A549 (cell line): ENCODE measurements around the gene LRRC30. TPM values are rescaled to one million over a fixed set of nuclear protein-coding genes. Genes with fewer than 3 reads are reported as not detected.

Experiments
- ATAC-seq, 2 experiments: fragments of 200-7000 bp in 1 of 2; fragments of >200 bp in 1 of 2; cut with Nextera tagmentation in 1 of 2; cut with Tn5 transposase in 1 of 2; 3 replicates each; pipeline versions ENCODE4 v1.8.0 to v1.9.1; 2018 to 2020; ENCODE audit warnings: mild to moderate bottlenecking in 1 of 2, moderate library complexity in 1 of 2
- CTCF ChIA-PET: fragments of 300-600 bp; sonication (Branson Sonifier 250); formaldehyde crosslinking; extraction: SDS; loops from one replicate; lab custom pipeline; 2021; ENCODE audit warnings: antibody characterized with exemption, inconsistent platforms; lab: Yijun Ruan, JAX
- POLR2A ChIA-PET: fragments of 350-600 bp; formaldehyde crosslinking; extraction: SDS; loops from one replicate; lab custom pipeline; 2021; ENCODE audit warnings: antibody characterized with exemption, inconsistent platforms; lab: Yijun Ruan, JAX
- DNase-seq, 2 experiments: peaks; one replicate each; pipeline versions ENCODE4 v3.0.0 to v3.0.0-alpha.2; 2011 to 2016; ENCODE audit warnings: low read depth in 1 of 2, low spot score in 1 of 2
- FAIRE-seq: peaks from 2 replicates; lab custom pipeline; 2011; peaks lifted over from hg19 to GRCh38; lab: Jason Lieb, UNC
- H3K27ac ChIP-seq, 2 experiments: fragments of >200 bp; sonication (Bioruptor Twin); formaldehyde crosslinking; 3 replicates each; pipeline ENCODE4 v1.5.1; 2016 to 2017
- H3K4me1 ChIP-seq: fragments of >200 bp; sonication (Bioruptor Twin); formaldehyde crosslinking; 3 replicates; pipeline ENCODE4 v1.6.1; 2016
- H3K4me2 ChIP-seq: fragments of >200 bp; sonication (Bioruptor Twin); formaldehyde crosslinking; 3 replicates; pipeline ENCODE4 v1.6.1; 2016
- H3K4me3 ChIP-seq: fragments of >200 bp; sonication (Bioruptor Twin); formaldehyde crosslinking; 3 replicates; pipeline ENCODE4 v1.5.1; 2016
- H3K9me3 ChIP-seq: fragments of >200 bp; sonication (Bioruptor Twin); formaldehyde crosslinking; 3 replicates; pipeline ENCODE4 v1.6.1; 2016
- CBX2 ChIP-seq: fragments of 200-600 bp; sonication (generic); IDR thresholded peaks from 2 replicates; pipeline ENCODE4 v1.6.1; 2016; ENCODE audit warnings: low read depth, mild to moderate bottlenecking, borderline replicate concordance
- CTCF ChIP-seq: fragments of >200 bp; sonication (Bioruptor Twin); formaldehyde crosslinking; IDR thresholded peaks from 3 replicates; pipeline ENCODE4 v1.5.1; 2016
- EP300 ChIP-seq, 2 experiments: fragments of >200 bp; sonication (Bioruptor Twin); formaldehyde crosslinking; IDR thresholded peaks; 2 replicates in 1 of 2; 3 replicates in 1 of 2; pipeline ENCODE4 v1.6.1; 2016 to 2017
- ESRRA ChIP-seq: fragments of 150-350 bp; IDR thresholded peaks from 2 replicates; pipeline ENCODE4 v1.6.1; 2014; ENCODE audit warnings: mild to moderate bottlenecking, low read length, borderline replicate concordance
- HOXB13 ChIP-seq: fragments of 250-450 bp; sonication (Bioruptor Pico); IDR thresholded peaks from 2 replicates; pipeline ENCODE4 v1.5.0; 2020; ENCODE audit warnings: low read depth, mild to moderate bottlenecking, moderate library complexity
- JUN ChIP-seq, 2 experiments: fragments of >200 bp; sonication (Bioruptor Twin); formaldehyde crosslinking; IDR thresholded peaks; 2 replicates in 1 of 2; 3 replicates in 1 of 2; pipeline ENCODE4 v1.6.1; 2016 to 2017
- KDM1A ChIP-seq: fragments of 200-600 bp; sonication (generic); IDR thresholded peaks from 2 replicates; pipeline ENCODE4 v1.6.1; 2016; ENCODE audit warnings: low read depth, mild to moderate bottlenecking
- POLR2A ChIP-seq: IDR thresholded peaks from 2 replicates; pipeline ENCODE4 v1.6.1; 2012; ENCODE audit warnings: mild to moderate bottlenecking, low read length
- RAD21 ChIP-seq, 2 experiments: fragments of >200 bp in 1 of 2; sonication (Bioruptor Twin) in 1 of 2; formaldehyde crosslinking in 1 of 2; IDR thresholded peaks in 1 of 2; conservative IDR thresholded peaks in 1 of 2; 2 replicates in 1 of 2; 3 replicates in 1 of 2; pipeline ENCODE4 v1.6.1; 2012 to 2018; ENCODE audit warnings: inconsistent platforms in 1 of 2
- RCOR1 ChIP-seq: fragments of 150-350 bp; IDR thresholded peaks from 2 replicates; pipeline ENCODE4 v1.6.1; 2014; ENCODE audit warnings: antibody characterized with exemption, low read length, low read depth
- SMC3 ChIP-seq: fragments of >200 bp; sonication (Bioruptor Twin); formaldehyde crosslinking; IDR thresholded peaks from 3 replicates; pipeline ENCODE4 v1.6.1; 2018; ENCODE audit warnings: inconsistent platforms
- SREBF2 ChIP-seq: fragments of 450-650 bp; IDR thresholded peaks from 2 replicates; pipeline ENCODE4 v1.6.1; 2014; ENCODE audit warnings: mild to moderate bottlenecking, moderate library complexity
- TFCP2L1 ChIP-seq: fragments of 250-450 bp; sonication (Bioruptor Pico); IDR thresholded peaks from 2 replicates; pipeline ENCODE4 v1.5.0; 2021; ENCODE audit warnings: mild to moderate bottlenecking
- USF2 ChIP-seq: fragments of 450-650 bp; IDR thresholded peaks from 2 replicates; pipeline ENCODE4 v1.6.1; 2014; ENCODE audit warnings: antibody characterized with exemption
- ZC3H11A ChIP-seq: fragments of 450-650 bp; IDR thresholded peaks from 2 replicates; pipeline ENCODE4 v1.6.1; 2014; ENCODE audit warnings: antibody characterized with exemption, mild to moderate bottlenecking
- ZSCAN20 ChIP-seq: fragments of 250-450 bp; sonication (Bioruptor Pico); IDR thresholded peaks from 2 replicates; pipeline ENCODE4 v1.8.0; 2022; ENCODE audit warnings: mild to moderate bottlenecking, moderate library complexity
- WGBS: methylation state at CpG from one replicate; pipeline ENCODE4 v1.1.6; 2017; ENCODE audit errors: missing lambda C conversion rate; 5-methylcytosine and 5-hydroxymethylcytosine counted together
- polyA plus RNA-seq, 4 experiments: library from polyadenylated mRNA; depleted of rRNA in 3 of 4; stranded (reverse); fragments of >200 nt; fragmentation: RNase III in 1 of 4; extraction: RNeasy Plus Mini Kit Qiagen cat#74134 plus additional on column Dnase treatment in 1 of 4; gene quantifications; 2 replicates in 3 of 4; 3 replicates in 1 of 4; pipeline ENCODE4 v1.2.3, GENCODE V29; 2011 to 2017

The LRRC30 gene
- polyA plus RNA-seq, 2 of the 4 experiments (the other 2 are of a cell fraction): not detected

DNA sequence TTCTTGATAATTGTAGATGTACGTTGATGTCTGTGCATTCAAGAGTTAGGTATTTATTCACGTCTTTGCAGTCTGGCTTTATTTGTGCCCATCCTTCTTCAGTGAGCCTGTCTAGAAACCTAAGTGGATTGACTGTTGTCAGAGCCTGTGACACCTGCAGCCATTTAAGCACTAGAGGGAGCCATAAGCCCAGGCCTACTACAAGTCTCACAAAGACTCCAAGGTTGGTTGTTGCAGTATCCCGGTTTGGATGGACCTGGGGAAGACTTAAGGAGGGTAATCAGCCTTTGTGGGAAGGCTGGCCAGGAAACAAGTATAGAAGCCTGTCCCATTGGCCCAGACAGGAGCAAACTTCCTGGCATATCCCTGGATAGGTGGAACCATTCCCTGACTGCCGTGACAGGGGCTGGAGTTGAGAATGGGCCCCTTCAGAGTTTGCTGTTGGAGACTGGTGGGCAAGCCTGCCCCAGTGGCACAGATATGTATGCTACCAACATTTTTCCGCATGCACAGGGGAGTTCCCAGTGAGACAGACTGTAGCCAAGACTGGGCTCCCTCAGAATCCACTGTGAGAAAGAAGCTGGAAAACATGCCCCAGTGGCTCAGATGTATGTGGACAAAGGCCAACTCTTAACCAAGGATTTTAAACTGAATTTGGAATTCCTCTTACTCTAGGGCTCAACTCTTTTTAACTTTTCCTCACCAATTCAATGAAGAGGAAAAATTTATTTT is 9.3 kb upstream of the LRRC30 start:
- H3K9me3 ChIP-seq: no peaks in the 10 kb centered on the region
- no peaks in the 10 kb centered on the region for H3K4me1 ChIP-seq
- FAIRE-seq: no peak
- peak; percentile 98 to 99 for ATAC-seq
- TF ChIP-seq SMC3: peak; percentile 63
- peak; percentile 74 for TF ChIP-seq CTCF
- peak; percentile 84 to 86 for TF ChIP-seq RAD21 (conservative IDR thresholded peaks at IDR 0.05 in 1 of 2, IDR thresholded peaks at IDR 0.05 in 1 of 2)
- no peak for TF ChIP-seq ESRRA
- peak; percentile 26 to 79 for DNase-seq
- POLR2A ChIA-PET: no interaction called here
- CTCF ChIA-PET: interaction anchor here (0.5 to 2.8 kb wide), 9 partner anchors 12 to 1348 kb away, joined by 3 to 27 read pairs (median 3); no protein-coding TSS in a partner anchor
- H3K27ac ChIP-seq: no peak overlapping the region
- H3K4me3 ChIP-seq: no peak overlapping the region
- H3K4me2 ChIP-seq: no peak overlapping the region
- WGBS: 5% methylated on average over 4 of the region's 5 CpGs

GRCh38 chr18:7224198-7224597 is 6.7 kb upstream of the LRRC30 start:
- FAIRE-seq: no peak
- 39% methylated on average over 3 of the region's 3 CpGs for WGBS
- H3K4me1 ChIP-seq: no peaks in the 10 kb centered on the region
- H3K9me3 ChIP-seq: no peaks in the 10 kb centered on the region
- H3K4me3 ChIP-seq: no peak overlapping the region
- no peak for ATAC-seq
- DNase-seq: no peak
- H3K27ac ChIP-seq: no peak overlapping the region
- ChIA-PET POLR2A (no interaction called here), CTCF (interaction anchor here (1.8 kb wide), 1 partner anchor 1256 kb away, joined by 4 read pairs; no protein-coding TSS in a partner anchor)
- H3K4me2 ChIP-seq: no peak overlapping the region
- TF ChIP-seq CBX2 (no peak), USF2 (no peak), POLR2A (no peak), KDM1A (no peak), HOXB13 (CRISPR knock-in tag) (no peak)

GRCh38 chr18:7232218-7232617 is 1.3 kb downstream of the LRRC30 start:
- no peak overlapping the region for H3K4me2 ChIP-seq
- TF ChIP-seq JUN (IDR thresholded peaks at IDR 0.05) (no peak), EP300 (IDR thresholded peaks at IDR 0.05) (no peak), ZC3H11A (no peak), POLR2A (no peak), TFCP2L1 (no peak), SREBF2 (no peak), ZSCAN20 (CRISPR knock-in tag) (no peak), HOXB13 (CRISPR knock-in tag) (no peak), SMC3 (no peak), RCOR1 (no peak)
- TF ChIP-seq, all 56 proteins: peak for 0
- Histone ChIP-seq H3K4me3 (no peak overlapping the region), H3K4me1 (no peaks in the 10 kb centered on the region), H3K9me3 (no peaks in the 10 kb centered on the region), H3K27ac (no peak overlapping the region)
- ChIA-PET CTCF (no interaction called here), POLR2A (no interaction called here)
- no peak for DNase-seq
- 44% methylated on average over 1 of the region's 3 CpGs for WGBS
- ATAC-seq: no peak
- no peak for FAIRE-seq
